Epithelial cell of proximal tubule (primary cell): ENCODE measurements around the gene SOX8. TPM values are rescaled to one million over a fixed set of nuclear protein-coding genes. Genes with fewer than 3 reads are reported as not detected.

Source experiments
- DNase-seq: peaks from one replicate; pipeline ENCODE4 v3.0.0-alpha.2; 2011; ENCODE audit warnings: low read depth
- H3K4me3 ChIP-seq: 2 replicates; pipeline ENCODE4 v1.5.1; 2011; ENCODE audit warnings: low read depth, mild to moderate bottlenecking, low read length
- CTCF ChIP-seq: conservative IDR thresholded peaks from 2 replicates; pipeline ENCODE4 v1.5.1; 2012; ENCODE audit warnings: low read depth, mild to moderate bottlenecking, low read length
- total RNA-seq: library from RNA; depleted of rRNA; stranded (reverse); fragments of >200 nt; gene quantifications from 2 replicates; pipeline ENCODE4 v1.2.3, GENCODE V29; 2015

SOX8 gene
- total RNA-seq, 1 donor from 2014 or later: not detected

DNA sequence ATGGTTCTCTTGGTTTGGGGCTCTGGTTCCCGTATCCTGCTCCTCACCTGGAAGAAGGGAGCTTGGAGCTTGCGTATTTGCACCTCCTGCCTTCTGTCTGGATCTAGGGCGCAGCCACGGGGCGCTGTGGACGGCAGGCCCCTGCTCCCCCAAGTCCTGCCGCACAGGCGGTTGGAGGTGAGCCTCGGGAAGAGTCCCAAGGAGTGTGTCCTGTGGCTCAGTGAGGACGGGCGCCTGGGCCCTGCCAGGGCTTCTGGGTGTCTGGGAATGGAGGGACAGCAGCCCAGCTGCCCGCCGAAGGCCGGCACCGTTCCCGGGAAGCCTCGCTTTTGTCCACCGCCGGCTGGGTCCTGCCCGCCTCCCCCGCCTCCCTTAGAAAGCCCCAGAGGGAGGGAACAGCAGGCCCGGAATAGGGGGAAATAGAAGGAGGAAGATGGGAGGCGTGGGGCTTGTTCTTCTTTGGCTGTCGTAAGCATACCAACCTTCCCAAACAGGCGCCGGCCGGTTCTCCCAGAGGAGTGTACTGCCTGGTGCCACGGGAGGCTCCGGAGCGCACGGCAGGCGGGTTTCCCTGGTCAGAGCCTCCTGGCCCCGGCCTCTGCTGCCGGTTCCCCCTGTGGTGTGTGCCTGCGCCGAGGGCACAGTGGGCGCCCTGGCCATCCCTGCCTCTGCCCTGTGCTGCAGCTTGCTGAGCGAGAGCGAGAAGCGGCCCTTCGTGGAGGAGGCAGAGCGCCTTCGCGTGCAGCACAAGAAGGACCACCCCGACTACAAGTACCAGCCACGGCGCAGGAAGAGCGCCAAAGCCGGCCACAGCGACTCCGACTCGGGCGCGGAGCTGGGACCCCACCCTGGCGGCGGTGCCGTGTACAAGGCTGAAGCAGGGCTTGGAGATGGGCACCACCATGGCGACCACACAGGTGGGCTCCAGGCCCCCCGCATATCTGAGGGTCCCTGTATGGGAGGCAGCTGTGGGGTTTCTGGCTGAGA lies 1.8 kb downstream of the SOX8 start:
- no peak for DNase-seq
- TF ChIP-seq CTCF: no peak
- no peak overlapping the region for H3K4me3 ChIP-seq

DNA sequence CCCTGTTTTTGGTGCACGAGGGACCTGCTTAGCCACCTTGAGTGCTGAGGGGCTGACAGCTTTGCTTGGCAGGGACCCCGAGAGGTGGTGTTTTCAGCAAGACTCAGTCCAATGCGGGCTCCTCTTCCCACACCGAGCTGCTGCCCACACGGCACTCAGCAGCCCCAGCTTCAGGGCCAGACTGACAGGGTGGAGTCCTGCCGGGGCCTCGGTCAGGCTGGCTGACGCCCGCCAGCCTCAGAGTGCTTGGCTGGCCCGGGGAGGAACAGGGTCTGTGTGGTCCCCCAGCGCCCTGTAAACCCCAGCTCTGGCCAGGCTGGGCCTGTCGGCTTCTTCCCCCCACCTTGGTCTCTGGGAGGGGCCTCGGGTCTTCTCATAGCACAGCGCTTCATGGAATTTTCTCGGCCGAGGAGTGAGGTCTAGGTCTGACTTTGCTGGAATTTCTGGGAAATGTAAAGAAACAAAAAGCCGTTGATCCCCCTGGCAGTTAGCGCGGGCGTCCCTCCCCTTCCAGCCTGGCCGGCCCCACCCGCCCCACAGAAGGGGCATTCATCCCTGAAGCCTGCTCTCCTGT lies 2.6 kb downstream of the SOX8 start:
- no peak for TF ChIP-seq CTCF
- no peak overlapping the region for H3K4me3 ChIP-seq

DNA sequence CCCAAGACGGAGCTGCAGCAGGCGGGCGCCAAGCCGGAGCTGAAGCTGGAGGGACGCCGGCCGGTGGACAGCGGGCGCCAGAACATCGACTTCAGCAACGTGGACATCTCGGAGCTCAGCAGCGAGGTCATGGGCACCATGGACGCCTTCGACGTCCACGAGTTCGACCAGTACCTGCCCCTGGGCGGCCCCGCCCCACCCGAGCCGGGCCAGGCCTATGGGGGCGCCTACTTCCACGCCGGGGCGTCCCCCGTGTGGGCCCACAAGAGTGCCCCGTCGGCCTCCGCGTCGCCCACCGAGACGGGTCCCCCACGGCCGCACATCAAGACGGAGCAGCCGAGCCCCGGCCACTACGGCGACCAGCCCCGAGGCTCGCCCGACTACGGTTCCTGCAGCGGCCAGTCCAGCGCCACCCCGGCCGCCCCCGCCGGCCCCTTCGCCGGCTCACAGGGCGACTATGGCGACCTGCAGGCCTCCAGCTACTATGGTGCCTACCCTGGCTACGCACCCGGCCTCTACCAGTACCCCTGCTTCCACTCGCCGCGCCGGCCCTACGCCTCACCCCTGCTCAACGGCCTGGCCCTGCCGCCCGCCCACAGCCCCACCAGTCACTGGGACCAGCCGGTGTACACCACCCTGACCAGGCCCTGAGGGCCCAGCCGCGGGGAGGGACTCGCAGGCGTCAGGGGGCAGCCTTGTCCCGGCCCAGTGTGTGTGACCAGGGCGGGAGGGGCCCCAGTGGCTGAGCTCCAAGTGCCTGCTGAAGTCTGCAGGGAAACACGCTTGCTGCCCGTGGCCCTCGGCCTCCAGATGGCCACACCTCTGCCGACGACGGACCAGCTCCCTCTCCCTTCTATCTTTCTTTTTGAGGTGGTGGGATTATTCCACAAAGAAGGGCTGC lies 3.4 kb downstream of the SOX8 start:
- TF ChIP-seq CTCF: no peak
- no peak overlapping the region for H3K4me3 ChIP-seq
- no peak for DNase-seq

More for the DNA sequence above, 2.6 kb downstream of the SOX8 start:
- no peak for DNase-seq

DNA sequence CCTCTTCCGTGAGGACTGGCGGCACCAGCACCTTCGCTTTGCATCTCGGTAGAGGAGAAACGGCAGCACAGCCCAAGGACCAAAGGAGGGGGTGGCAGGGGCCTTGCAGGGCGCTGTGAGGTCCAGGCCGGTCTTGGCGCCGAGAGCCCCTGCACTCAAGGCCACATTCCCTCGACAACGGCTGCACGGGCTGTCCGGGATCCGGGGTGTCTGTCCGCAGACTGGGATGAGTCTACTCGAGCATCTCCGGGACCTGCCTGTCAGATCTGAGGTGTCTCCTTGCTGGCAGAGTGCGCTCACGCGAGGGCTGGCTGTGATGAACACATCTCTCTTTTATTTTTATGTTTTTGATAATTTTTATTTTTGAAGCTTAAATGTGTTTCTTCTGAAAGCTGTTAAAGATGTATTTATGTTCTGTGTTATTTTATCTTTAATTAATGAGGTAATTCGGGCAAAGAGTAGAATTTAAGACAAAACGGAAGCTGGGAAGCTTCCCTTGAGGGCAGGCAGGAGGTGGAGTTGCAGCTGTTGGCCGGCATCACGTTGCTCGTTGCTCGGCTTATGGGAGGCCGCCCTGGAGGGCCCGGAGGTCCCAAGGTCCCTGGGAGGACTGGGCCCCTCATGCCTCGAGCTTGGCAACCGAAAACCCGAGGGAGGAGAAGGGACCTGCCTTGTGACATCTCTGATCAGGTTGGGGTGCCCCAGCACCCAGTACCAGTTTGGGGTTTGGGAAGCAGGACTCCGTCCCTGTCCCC lies 4.3 kb downstream of the SOX8 start:
- no peak for TF ChIP-seq CTCF
- DNase-seq: no peak
- H3K4me3 ChIP-seq: no peak overlapping the region

- DNase-seq: no peak
- no peak for TF ChIP-seq CTCF
- no peak overlapping the region for H3K4me3 ChIP-seq
Observed at GRCh38 chr16:986411-986810, 4.8 kb downstream of the SOX8 start.

GRCh38 chr16:986925-987582 lies 5.5 kb downstream of the SOX8 start:
- DNase-seq: no peak
- TF ChIP-seq CTCF: no peak

More at GRCh38 chr16:986925-987582, 5.5 kb downstream of the SOX8 start:
- no peak overlapping the region for H3K4me3 ChIP-seq
